Activated CD4-positive, alpha-beta T cell treated with anti-CD3 and anti-CD28 coated beads for 48 hours (primary cell): ENCODE results near the gene SH3D21.
A peak's percentile ranks its signal among the peaks of the same experiment; 100 is the strongest.

Source experiments
- DNase-seq: peaks from one replicate; pipeline ENCODE4 v3.0.0-alpha.2; 2020

SH3D21 gene

DNA sequence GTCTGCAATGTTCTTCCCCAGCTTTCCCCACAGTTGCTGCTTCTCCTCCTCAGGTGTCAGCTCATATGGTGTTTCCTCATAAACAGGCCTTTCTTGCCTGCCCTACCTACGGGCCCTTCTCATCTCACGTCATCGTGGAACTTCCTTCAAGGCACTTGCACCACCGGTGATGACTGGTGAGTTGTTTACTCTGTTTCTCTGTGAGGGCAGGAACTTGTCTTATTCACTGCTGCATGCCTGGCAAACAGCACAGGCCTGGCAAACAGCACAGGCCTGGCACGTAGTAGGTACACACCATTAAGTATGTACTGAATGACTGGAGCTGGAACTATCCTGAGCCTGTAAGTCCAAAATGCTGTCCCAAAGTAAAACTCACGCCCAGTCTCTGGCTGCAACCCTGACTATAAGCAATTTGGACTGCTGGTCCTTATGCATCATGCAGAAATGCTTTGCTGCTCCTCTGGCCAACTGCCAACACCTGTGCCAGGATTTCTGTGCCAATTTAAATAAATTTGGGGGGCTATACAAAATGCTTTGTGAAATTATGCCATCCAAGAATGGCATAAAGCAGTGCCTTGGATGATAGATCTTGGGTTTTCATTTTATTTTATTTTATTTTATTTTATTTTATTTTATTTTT is 53.9 kb downstream of the SH3D21 start:
- peak; percentile 43 for DNase-seq

DNA sequence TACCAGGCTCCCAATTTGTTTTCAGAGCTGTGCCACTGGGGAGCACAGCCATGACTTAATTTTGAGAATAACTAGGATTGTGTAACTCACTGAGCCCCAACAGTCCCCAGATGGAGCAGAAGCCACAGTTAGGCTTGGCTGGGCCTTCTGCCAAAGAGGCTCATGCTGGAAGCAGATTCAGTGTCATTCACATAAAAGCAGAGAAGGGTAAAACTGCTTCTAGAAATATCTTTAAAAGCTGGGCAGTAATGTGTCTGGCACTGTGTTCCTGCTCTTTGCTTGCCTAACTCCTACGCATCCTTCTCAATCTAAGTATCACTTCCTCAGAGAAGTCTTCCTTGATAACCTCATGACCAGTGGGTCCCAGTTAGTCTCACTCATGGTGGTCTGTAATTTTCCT is 59.2 kb downstream of the SH3D21 start:
- DNase-seq = no peak

GRCh38 chr1:36366091-36366661 is 60.0 kb downstream of the SH3D21 start:
- peak; percentile 54 for DNase-seq

GRCh38 chr1:36367066-36367465 is 60.9 kb downstream of the SH3D21 start:
- no peak for DNase-seq

- no peak for DNase-seq
Measured at GRCh38 chr1:36367798-36368197, 61.6 kb downstream of the SH3D21 start.

DNA sequence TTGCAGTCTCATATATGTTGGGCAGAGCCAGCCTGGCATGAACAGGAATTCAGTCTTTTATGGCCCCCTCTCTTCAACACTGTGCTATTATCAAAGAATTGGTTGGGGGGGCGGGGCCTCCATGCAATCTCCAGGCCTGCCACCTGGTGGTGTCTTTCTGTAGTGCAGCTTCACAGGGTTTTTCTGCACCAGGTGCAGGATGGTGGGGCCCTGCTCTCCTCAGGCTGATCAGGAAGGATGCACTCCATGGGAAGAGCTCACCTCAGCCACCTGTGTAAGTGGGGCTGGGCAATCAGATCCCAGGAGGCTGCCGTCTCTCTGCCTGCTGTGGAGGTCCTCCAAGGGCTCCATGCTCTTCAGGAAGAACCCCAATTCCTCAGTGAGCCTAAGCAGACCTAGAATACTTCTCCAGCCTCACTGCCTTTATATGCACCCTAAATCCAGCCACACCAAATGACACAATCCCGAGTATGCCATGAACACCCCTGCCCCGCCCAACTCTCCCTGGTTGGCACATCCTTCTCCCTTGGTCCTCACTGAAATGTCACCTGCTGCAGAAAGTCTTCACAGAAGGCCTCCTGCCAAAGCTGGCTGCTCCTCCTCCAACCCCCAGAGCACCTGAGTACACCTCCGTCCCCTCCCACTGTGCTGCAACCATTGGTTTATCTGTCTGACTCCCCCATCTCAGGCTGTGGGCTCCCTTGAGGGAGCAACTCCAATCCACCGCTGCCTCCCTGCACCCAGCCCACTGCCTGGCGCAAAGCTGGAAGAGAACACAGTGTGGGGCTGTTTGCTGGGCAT is 63.1 kb downstream of the SH3D21 start:
- DNase-seq = peak; percentile 91
